OCI-LY3 (cell line): Measurements from ENCODE around the gene CDC42EP5.

Source experiments
- EZH2phosphoT487 ChIP-seq: fragments of 200-600 bp; shearing (Covaris generic); IDR thresholded peaks from 2 replicates; pipeline ENCODE4 v1.6.1; 2018; ENCODE audit warnings: antibody characterized with exemption, mixed run types, low read depth
- TF ChIP-seq, protein P1 (sequence below): fragments of 200-600, 300-600 bp; sonication (generic); IDR thresholded peaks from 2 replicates; pipeline ENCODE4 v1.5.1; 2014; ENCODE audit warnings: antibody characterized with exemption, low read length, low read depth

DNA sequence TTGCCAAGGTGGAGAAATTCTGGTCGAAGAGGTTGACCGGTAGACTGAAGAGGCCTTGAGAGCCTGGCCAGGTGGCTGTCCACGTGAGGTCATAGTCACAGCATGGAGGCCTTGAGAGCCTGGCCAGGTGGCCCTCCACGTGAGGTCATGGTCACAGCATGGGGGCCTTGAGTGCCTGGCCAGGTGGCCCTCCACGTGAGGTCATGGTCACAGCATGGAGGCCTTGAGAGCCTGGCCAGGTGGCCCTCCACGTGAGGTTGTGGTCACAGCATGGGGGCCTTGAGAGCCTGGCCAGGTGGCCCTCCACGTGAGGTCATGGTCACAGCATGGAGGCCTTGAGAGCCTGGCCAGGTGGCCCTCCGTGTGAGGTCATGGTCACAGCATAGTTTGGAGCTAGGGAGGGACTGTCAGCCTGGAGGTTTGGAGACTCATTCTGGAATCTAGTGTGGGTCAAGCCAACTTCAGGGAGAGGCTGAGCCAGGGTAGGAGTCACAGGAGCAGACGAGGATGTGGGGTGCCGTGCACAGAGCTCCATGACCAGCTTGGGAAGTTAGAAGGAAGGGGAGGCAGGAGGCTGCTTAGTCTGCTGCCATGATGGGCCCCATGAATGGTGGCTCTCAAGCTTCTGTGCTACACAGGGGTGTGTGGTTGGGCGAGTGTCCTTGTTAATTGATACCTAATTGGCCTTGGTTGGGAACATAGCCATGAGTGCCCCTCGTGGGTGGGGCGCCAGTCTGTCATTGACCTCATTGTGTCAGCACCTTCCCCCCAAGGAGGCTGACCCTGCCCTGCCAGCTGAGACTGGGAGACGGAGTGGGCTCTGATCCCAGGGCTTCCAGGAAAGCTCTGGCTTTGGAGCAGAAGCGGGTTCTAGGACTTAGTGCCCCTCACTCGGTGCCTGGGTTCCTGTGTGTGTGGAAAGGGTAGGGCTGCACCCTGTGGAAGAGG lies 13.5 kb downstream of the CDC42EP5 start:
- TF ChIP-seq, protein P1, sequence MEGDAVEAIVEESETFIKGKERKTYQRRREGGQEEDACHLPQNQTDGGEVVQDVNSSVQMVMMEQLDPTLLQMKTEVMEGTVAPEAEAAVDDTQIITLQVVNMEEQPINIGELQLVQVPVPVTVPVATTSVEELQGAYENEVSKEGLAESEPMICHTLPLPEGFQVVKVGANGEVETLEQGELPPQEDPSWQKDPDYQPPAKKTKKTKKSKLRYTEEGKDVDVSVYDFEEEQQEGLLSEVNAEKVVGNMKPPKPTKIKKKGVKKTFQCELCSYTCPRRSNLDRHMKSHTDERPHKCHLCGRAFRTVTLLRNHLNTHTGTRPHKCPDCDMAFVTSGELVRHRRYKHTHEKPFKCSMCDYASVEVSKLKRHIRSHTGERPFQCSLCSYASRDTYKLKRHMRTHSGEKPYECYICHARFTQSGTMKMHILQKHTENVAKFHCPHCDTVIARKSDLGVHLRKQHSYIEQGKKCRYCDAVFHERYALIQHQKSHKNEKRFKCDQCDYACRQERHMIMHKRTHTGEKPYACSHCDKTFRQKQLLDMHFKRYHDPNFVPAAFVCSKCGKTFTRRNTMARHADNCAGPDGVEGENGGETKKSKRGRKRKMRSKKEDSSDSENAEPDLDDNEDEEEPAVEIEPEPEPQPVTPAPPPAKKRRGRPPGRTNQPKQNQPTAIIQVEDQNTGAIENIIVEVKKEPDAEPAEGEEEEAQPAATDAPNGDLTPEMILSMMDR: no peak
- TF ChIP-seq EZH2phosphoT487: no peak
